Prostate gland (tissue), 2 donors: ENCODE data around the gene USP14.

Experiments used
- POLR2A ChIP-seq: fragments of 450-650 bp; IDR thresholded peaks from one replicate; pipeline ENCODE4 v1.6.1; 2016; ENCODE audit warnings: antibody characterized with exemption, mild to moderate bottlenecking
- POLR2AphosphoS5 ChIP-seq: sonication (generic); formaldehyde crosslinking; IDR thresholded peaks from one replicate; pipeline ENCODE4 v1.6.1; 2017; ENCODE audit warnings: antibody characterized with exemption
- TF ChIP-seq, protein P1 (sequence below), 4 experiments: fragments of 200-600 bp in 2 of 4; fragments of 450-650 bp in 2 of 4; sonication (generic) in 2 of 4; IDR thresholded peaks; 1 replicate in 3 of 4; 2 replicates in 1 of 4; pipeline ENCODE4 v1.5.1; 2016 to 2019; ENCODE audit warnings: antibody characterized with exemption in 4 of 4, mild to moderate bottlenecking in 2 of 4, moderate library complexity in 2 of 4

DNA sequence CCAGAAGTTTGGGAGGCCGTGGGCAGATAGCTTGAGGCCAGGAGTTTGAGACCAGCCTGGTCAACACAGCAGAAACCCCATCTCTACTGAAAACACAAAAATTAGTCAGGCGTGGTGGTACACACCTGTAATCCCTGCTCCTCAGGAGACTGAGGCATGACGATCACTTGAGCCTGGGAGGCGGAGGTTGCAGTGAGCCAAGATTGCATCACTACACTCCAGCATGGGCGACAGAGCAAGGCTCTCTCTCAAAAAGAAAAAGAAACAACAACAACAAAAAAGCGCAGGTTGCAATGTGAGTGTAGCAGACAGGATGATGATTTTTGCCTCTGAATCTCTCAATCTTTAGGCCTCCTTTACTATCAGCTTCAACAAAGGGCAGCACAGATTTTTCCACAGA lies 2.7 kb upstream of the USP14 start:
- TF ChIP-seq, protein P1, sequence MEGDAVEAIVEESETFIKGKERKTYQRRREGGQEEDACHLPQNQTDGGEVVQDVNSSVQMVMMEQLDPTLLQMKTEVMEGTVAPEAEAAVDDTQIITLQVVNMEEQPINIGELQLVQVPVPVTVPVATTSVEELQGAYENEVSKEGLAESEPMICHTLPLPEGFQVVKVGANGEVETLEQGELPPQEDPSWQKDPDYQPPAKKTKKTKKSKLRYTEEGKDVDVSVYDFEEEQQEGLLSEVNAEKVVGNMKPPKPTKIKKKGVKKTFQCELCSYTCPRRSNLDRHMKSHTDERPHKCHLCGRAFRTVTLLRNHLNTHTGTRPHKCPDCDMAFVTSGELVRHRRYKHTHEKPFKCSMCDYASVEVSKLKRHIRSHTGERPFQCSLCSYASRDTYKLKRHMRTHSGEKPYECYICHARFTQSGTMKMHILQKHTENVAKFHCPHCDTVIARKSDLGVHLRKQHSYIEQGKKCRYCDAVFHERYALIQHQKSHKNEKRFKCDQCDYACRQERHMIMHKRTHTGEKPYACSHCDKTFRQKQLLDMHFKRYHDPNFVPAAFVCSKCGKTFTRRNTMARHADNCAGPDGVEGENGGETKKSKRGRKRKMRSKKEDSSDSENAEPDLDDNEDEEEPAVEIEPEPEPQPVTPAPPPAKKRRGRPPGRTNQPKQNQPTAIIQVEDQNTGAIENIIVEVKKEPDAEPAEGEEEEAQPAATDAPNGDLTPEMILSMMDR (IDR thresholded peaks at IDR 0.05) = no peak
- TF ChIP-seq POLR2AphosphoS5 (no peak), POLR2A (no peak)
